AG04450 (cell line): ENCODE data around the gene PPP1R3F. TPM values are rescaled to one million over a fixed set of nuclear protein-coding genes. Genes with fewer than 3 reads are reported as not detected.

Experiments
- CTCF ChIA-PET: fragments of 300-600, 350-600 bp; formaldehyde crosslinking; extraction: SDS; loops from one replicate; lab custom pipeline; 2022; ENCODE audit warnings: antibody characterized with exemption, inconsistent platforms; lab: Charles Lee
- POLR2A ChIA-PET: fragments of 350-600 bp; formaldehyde crosslinking; extraction: SDS; loops from one replicate; lab custom pipeline; 2021; ENCODE audit warnings: antibody characterized with exemption, inconsistent platforms; lab: Yijun Ruan, JAX
- DNase-seq: peaks from one replicate; pipeline ENCODE4 v3.0.0-alpha.2; 2011; ENCODE audit warnings: low read depth, low spot score
- H3K27ac ChIP-seq: one replicate; pipeline ENCODE4 v1.5.1; 2012; ENCODE audit warnings: low read depth, low read length, control low read depth
- H3K27me3 ChIP-seq: one replicate; pipeline ENCODE4 v1.6.0; 2012; ENCODE audit warnings: low read length; ENCODE audit not compliant: control insufficient read depth, insufficient read depth
- H3K4me3 ChIP-seq: 2 replicates; pipeline ENCODE4 v1.5.1; 2011; ENCODE audit warnings: mild to moderate bottlenecking, low read depth, low read length, control low read depth
- H3K9me3 ChIP-seq: 2 replicates; pipeline ENCODE4 v1.5.1; 2012; ENCODE audit warnings: low read length; ENCODE audit not compliant: control insufficient read depth, insufficient read depth
- CTCF ChIP-seq: IDR thresholded peaks from 2 replicates; pipeline ENCODE4 v1.5.1; 2011; ENCODE audit warnings: low read depth, low read length, control low read depth, inconsistent platforms
- polyA plus RNA-seq: library from polyadenylated mRNA; depleted of rRNA; stranded (reverse); fragments of >200 nt; gene quantifications from 2 replicates; pipeline ENCODE4 v1.2.3, GENCODE V29; 2011

PPP1R3F gene
- polyA plus RNA-seq, 1 experiment: 1.1 TPM

GRCh38 chrX:49276671-49277534, 7.3 kb downstream of the PPP1R3F start:
- DNase-seq: no peak
- no peak for TF ChIP-seq CTCF
- Histone ChIP-seq H3K9me3 (no peaks in the 10 kb centered on the region), H3K4me3 (no peak overlapping the region), H3K27me3 (no peaks in the 10 kb centered on the region), H3K27ac (no peak overlapping the region)
- ChIA-PET POLR2A (no interaction called here), CTCF (no interaction called here)

- no peak for TF ChIP-seq CTCF
- POLR2A ChIA-PET: no interaction called here
- no peaks in the 10 kb centered on the region for H3K27me3 ChIP-seq
- no peaks in the 10 kb centered on the region for H3K9me3 ChIP-seq
- H3K27ac ChIP-seq: no peak overlapping the region
- no peak overlapping the region for H3K4me3 ChIP-seq
- DNase-seq: no peak
- CTCF ChIA-PET: no interaction called here
Measured at GRCh38 chrX:49277535-49277830, 7.9 kb downstream of the PPP1R3F start.

- no peak for DNase-seq
- Histone ChIP-seq H3K9me3 (no peaks in the 10 kb centered on the region), H3K27ac (no peak overlapping the region), H3K27me3 (no peaks in the 10 kb centered on the region), H3K4me3 (no peak overlapping the region)
- POLR2A ChIA-PET: no interaction called here
- no peak for TF ChIP-seq CTCF
- CTCF ChIA-PET: no interaction called here
Measured at GRCh38 chrX:49278081-49278480, 8.5 kb downstream of the PPP1R3F start.

GRCh38 chrX:49282647-49283011, 13.0 kb downstream of the PPP1R3F start:
- peak; percentile 43 for TF ChIP-seq CTCF
- DNase-seq: no peak
- no peak overlapping the region for H3K27ac ChIP-seq
- POLR2A ChIA-PET: interaction anchor here (0.7 kb wide), 1 partner anchor 24 kb away, joined by 3 read pairs; no protein-coding TSS in a partner anchor
- no peak overlapping the region for H3K4me3 ChIP-seq
- CTCF ChIA-PET: interaction anchor here (0.6 to 1.3 kb wide), 2 partner anchors 10 to 556 kb away, joined by 3 to 4 read pairs; no protein-coding TSS in a partner anchor
- H3K27me3 ChIP-seq: no peaks in the 10 kb centered on the region
- H3K9me3 ChIP-seq: no peaks in the 10 kb centered on the region

- Histone ChIP-seq H3K4me3 (no peak overlapping the region), H3K27me3 (no peaks in the 10 kb centered on the region), H3K27ac (no peak overlapping the region), H3K9me3 (no peaks in the 10 kb centered on the region)
- no peak for DNase-seq
- ChIA-PET POLR2A (no interaction called here), CTCF (interaction anchor here (0.7 kb wide), 1 partner anchor 939 kb away, joined by 5 read pairs; no protein-coding TSS in a partner anchor)
- no peak for TF ChIP-seq CTCF
Measured at GRCh38 chrX:49284212-49284611, 14.6 kb downstream of the PPP1R3F start.
